ENCODE measurements around the gene BAIAP2. TPM values are rescaled to one million over a fixed set of nuclear protein-coding genes. Genes with fewer than 3 reads are reported as not detected.

Gene BAIAP2
- total RNA-seq, 3 donors from 2014 or later = 4.7 to 9.2 (median 7.4) TPM

DNA sequence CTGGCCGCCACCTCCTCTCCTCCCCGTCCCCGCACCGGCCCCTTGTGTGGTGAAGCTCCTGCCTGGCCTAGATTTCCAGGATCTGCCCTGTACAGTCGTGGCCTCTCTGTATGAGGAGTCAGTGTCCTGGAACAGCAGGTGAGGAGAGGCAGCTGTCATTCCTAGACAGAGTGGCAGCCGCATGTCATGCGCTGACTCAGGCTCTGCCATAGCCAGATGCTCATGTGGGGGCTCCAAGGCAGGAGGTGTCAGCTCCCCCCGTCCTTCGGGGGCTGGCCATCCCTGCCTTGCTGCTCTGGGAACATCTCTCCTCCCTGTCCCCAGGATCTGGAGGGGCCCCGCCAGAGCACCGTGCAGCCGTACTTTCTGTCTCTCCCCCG, 60.4 kb downstream of the BAIAP2 start:
- peak; percentile 32 to 59 for ATAC-seq
- Mint-ChIP-seq H3K9me3 (no peaks in the 10 kb centered on the region), H3K27me3 (ENCODE audit: low read depth) (peaks cover 2% of the 10 kb centered on the region), H3K4me3 (no peak overlapping the region), H3K36me3 (ENCODE audit: insufficient read depth) (no peaks in the 10 kb centered on the region), H3K4me1 (ENCODE audit: low read depth) (peaks cover 45% of the 10 kb centered on the region)
- DNase-seq = peak; percentile 51

DNA sequence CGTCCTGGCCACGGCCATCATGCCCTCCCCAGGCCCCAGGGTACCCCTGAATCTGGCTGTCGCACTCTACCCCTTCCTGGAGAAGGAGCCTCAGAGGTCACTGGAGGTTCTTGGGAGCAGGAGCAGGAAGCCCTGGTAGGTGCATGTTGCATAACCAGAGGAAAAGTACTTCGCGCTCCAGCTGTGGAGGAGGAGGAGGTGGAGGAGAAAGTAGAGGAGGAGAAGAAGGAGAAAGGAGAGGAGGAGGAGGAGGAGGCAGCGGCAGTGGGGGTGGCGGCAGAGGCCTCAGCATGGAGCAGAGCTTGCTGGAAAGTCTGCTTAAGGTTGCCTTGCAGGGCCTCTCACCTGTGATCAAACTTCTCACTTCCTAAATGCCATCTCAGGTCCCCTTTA, 61.8 kb downstream of the BAIAP2 start:
- DNase-seq (no peak), ATAC-seq (no peak)
- Mint-ChIP-seq H3K27me3 (ENCODE audit: low read depth) (peaks cover 2% of the 10 kb centered on the region), H3K4me3 (no peak overlapping the region), H3K9me3 (no peaks in the 10 kb centered on the region), H3K36me3 (ENCODE audit: insufficient read depth) (no peaks in the 10 kb centered on the region), H3K4me1 (ENCODE audit: low read depth) (peaks cover 42% of the 10 kb centered on the region)

DNA sequence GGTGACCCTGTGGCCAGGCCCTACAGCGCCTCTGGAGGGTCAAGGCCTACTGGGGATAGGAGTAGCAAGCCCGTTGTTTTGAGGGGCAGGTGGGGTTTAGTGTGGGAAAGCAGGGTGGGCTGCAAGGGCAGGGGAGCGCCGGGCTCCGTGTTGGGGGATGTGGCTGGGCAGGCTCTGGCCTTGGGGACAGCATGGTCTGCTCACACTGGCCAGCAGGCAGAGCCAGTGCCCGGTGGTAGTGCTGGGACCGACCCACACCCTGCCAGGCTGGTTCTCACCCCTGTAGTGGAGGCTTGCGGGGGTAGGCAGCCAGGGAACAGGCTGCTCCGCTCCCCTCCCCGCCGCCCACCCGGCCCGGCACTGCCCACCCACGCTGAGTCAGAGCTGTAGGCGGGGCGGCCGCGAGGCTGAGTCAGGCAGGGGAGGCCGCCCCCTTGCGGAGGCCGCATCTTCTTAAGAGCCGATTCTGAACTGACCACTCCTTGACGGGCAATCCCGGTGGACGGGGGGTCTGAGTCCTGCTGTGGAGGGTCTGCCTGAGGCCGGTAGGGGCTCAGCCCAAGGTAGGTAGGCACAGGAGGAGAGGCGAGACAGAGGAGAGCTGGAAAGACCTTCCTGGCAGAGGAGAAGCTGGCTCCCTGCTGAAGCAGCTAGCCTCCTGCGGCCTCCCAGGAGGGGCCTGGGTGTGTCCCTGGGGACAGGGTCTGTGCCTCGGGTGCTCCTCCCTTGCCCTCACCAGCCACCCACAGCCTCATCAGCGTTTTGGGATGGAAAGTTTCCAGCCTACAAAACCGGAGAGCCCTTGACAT, 62.4 kb downstream of the BAIAP2 start:
- Mint-ChIP-seq H3K4me3 (no peak overlapping the region), H3K9me3 (no peaks in the 10 kb centered on the region), H3K27me3 (ENCODE audit: low read depth) (peaks cover 2% of the 10 kb centered on the region), H3K4me1 (ENCODE audit: low read depth) (peaks cover 42% of the 10 kb centered on the region), H3K36me3 (ENCODE audit: insufficient read depth) (no peaks in the 10 kb centered on the region)
- ATAC-seq (no peak), DNase-seq (peak; percentile 79)

DNA sequence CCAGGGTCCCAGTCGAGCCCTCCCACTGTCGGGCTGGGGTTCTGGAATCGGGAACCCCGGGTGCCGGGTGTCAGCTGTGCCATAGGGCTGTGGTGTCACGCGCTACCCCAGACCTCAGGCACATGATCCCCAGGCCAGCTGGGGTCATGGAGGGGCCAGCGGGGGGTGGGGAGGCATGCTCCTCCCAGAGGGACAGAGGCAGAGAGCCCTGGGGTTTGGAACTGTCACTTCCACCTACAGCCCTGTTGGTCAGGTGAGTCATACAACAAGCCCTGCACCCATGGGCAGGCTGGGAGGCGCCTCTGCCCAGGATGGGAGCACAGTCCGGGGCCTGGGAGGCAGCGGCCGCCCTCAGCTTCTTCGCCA, 63.0 kb downstream of the BAIAP2 start:
- no peak for DNase-seq
- H3K4me3 Mint-ChIP-seq = no peak overlapping the region
- no peaks in the 10 kb centered on the region for H3K36me3 Mint-ChIP-seq (ENCODE audit: insufficient read depth)
- no peak for ATAC-seq
- peaks cover 2% of the 10 kb centered on the region for H3K27me3 Mint-ChIP-seq (ENCODE audit: low read depth)
- H3K9me3 Mint-ChIP-seq = no peaks in the 10 kb centered on the region
- peaks cover 42% of the 10 kb centered on the region for H3K4me1 Mint-ChIP-seq (ENCODE audit: low read depth)

DNA sequence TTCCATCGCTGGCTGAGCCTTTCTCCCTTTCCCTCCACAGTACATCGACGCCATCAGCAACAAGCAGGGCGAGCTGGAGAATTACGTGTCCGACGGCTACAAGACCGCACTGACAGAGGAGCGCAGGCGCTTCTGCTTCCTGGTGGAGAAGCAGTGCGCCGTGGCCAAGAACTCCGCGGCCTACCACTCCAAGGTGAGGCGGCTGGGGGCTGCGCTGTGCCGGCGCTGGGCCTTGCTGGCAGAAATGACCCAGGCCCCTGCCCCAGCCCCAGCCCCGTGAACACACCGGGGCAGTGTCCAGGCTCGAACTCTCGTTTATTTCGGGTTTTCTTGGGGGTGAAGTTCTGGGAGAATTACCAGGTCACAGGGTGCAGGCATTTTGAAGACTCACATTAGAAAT, 64.9 kb downstream of the BAIAP2 start:
- DNase-seq = no peak
- H3K4me1 Mint-ChIP-seq (ENCODE audit: low read depth) = peaks cover 30% of the 10 kb centered on the region
- peaks cover 2% of the 10 kb centered on the region for H3K27me3 Mint-ChIP-seq (ENCODE audit: low read depth)
- ATAC-seq = no peak
- no peak overlapping the region for H3K4me3 Mint-ChIP-seq
- H3K9me3 Mint-ChIP-seq = no peaks in the 10 kb centered on the region
- H3K36me3 Mint-ChIP-seq (ENCODE audit: insufficient read depth) = no peaks in the 10 kb centered on the region

DNA sequence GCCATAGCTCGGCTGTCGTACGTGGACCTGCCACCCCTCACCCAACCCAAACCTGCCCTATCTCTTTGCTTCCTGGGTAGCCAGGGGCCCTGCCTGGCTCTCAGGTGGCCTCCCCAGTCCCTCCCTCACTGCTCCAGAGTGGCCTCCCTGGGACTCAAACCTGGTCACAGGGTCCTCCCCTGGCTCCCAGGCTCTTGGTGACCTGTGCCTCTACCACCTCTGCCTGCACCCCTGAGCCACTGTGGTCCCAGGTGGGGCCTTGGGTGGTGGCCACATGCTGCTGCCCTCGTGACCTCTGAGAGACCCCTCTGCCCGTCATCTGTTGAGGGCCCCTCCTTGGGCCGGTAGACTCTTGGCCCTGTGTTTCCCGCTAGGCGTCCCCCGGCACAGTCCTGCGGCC, 65.7 kb downstream of the BAIAP2 start:
- Mint-ChIP-seq H3K4me3 (no peak overlapping the region), H3K36me3 (ENCODE audit: insufficient read depth) (no peaks in the 10 kb centered on the region), H3K9me3 (no peaks in the 10 kb centered on the region), H3K4me1 (ENCODE audit: low read depth) (peaks cover 24% of the 10 kb centered on the region), H3K27me3 (ENCODE audit: low read depth) (peaks cover 2% of the 10 kb centered on the region)
- ATAC-seq (no peak), DNase-seq (no peak)

DNA sequence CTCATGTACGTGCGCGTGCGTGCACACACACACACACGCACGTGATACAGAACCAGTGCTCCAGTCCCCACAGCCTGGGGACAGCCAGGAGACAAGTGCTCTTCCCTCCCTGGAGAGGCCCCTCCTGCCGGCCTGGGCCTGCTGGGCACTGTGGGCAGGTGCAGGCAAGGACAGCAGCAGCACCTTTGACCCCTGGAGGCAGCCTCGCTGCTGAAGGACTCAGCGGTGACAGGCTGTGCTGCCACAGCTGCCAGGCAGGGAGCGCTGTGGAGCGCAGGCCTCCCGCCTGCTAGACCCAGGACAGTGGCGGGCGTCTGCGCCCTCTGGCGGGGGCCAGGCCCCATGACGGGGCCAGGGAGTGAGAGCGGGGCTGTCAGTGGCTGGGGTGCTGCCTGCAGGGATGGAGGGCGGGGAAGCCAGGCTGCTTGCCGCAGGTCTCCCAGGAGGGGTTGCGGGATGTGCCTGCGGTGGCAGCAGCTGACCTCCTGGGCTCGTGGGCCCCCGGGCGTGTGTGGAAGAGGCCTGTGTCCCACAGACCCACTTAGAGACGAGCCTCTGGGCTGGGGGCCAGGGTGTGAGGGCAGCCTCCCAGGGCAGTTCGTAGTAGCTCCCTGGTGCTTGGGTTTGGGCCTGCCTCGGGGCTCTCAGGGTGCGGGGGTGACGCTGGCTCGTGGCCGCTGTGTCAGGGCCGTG, 66.8 kb downstream of the BAIAP2 start:
- Mint-ChIP-seq H3K9me3 (no peaks in the 10 kb centered on the region), H3K4me3 (no peak overlapping the region), H3K36me3 (ENCODE audit: insufficient read depth) (no peaks in the 10 kb centered on the region), H3K27me3 (ENCODE audit: low read depth) (peaks cover 2% of the 10 kb centered on the region), H3K4me1 (ENCODE audit: low read depth) (peaks cover 13% of the 10 kb centered on the region)
- peak; percentile 95 to 99 for ATAC-seq
- DNase-seq = peak; percentile 89

DNA sequence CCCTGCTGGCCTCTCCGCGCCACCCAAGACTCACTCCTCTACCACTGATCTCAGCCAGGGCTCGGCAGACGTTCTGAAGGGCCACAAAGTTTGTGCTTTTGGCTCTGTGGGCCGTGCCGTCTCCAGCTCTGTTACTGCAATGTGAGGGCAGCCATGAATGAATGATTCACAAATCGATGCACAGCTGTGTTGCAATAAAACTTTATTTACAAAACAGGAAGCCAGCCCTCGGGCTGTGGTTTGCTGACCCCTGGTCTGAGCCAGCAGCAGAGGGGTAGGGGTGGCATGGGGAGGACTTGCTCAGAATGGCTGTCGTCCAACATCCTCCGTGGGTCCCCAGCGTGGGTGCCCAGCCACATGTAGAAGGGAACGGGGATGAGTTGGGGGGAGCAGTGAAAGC, 67.4 kb downstream of the BAIAP2 start:
- DNase-seq (no peak), ATAC-seq (no peak)
- no peaks in the 10 kb centered on the region for H3K9me3 Mint-ChIP-seq
- H3K4me3 Mint-ChIP-seq = no peak overlapping the region
- peaks cover 2% of the 10 kb centered on the region for H3K27me3 Mint-ChIP-seq (ENCODE audit: low read depth)
- H3K36me3 Mint-ChIP-seq (ENCODE audit: insufficient read depth) = no peaks in the 10 kb centered on the region
- peaks cover 10% of the 10 kb centered on the region for H3K4me1 Mint-ChIP-seq (ENCODE audit: low read depth)

DNA sequence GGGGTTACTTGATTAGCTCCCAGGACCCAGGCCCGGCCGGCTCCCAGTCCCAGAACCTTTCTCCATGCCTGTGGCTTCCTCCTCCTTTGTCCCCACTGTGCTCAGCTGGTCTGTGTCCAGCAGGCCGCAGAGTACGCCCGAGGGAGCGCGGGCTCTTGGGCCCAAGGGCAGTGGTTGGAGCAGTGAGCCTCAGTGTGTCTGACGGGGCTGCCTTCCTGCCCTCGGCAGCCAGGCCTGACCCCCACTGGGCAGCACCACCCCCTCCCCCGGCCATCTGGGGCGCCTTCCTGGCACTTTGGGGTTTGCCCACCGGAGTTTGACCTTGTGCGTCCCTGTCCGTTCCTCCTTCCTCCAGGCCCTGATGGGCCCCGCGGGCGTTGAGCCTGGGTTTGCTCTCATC, 67.9 kb downstream of the BAIAP2 start:
- H3K27me3 Mint-ChIP-seq (ENCODE audit: low read depth) = peaks cover 2% of the 10 kb centered on the region
- peaks cover 8% of the 10 kb centered on the region for H3K4me1 Mint-ChIP-seq (ENCODE audit: low read depth)
- H3K36me3 Mint-ChIP-seq (ENCODE audit: insufficient read depth) = no peaks in the 10 kb centered on the region
- H3K9me3 Mint-ChIP-seq = no peaks in the 10 kb centered on the region
- ATAC-seq (no peak), DNase-seq (no peak)
- H3K4me3 Mint-ChIP-seq = no peak overlapping the region

DNA sequence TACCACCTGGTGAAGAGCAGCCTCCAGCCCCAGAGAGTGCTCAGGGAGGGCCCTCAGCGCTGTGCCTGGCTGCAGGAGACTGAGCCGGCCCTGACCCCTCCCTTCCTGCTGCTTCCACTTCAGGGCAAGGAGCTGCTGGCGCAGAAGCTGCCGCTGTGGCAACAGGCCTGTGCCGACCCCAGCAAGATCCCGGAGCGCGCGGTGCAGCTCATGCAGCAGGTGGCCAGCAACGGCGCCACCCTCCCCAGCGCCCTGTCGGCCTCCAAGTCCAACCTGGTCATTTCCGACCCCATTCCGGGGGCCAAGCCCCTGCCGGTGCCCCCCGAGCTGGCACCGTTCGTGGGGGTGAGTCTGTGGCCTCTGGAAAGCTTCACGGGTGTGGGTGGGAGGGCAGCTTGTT, 68.4 kb downstream of the BAIAP2 start:
- Mint-ChIP-seq H3K4me3 (no peak overlapping the region), H3K4me1 (ENCODE audit: low read depth) (peaks cover 4% of the 10 kb centered on the region), H3K9me3 (no peaks in the 10 kb centered on the region), H3K36me3 (ENCODE audit: insufficient read depth) (no peaks in the 10 kb centered on the region), H3K27me3 (ENCODE audit: low read depth) (peaks cover 2% of the 10 kb centered on the region)
- ATAC-seq (no peak), DNase-seq (no peak)

DNA sequence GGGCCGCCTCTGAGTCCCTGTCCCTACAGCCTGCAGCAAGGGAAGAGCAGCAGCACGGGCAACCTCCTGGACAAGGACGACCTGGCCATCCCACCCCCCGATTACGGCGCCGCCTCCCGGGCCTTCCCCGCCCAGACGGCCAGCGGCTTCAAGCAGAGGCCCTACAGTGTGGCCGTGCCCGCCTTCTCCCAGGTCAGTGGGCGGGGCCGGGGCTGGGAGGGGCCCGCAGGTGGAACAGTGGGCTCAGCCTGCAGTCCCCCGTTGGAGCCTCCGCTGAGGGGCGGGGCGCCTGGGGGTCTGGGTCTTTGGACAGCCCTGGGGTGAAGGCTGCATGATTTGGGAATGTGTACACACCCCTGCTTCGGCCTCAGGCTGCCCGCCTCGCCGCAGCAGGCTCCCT, 71.8 kb downstream of the BAIAP2 start:
- no peak for ATAC-seq
- peaks cover 4% of the 10 kb centered on the region for H3K4me1 Mint-ChIP-seq (ENCODE audit: low read depth)

DNA sequence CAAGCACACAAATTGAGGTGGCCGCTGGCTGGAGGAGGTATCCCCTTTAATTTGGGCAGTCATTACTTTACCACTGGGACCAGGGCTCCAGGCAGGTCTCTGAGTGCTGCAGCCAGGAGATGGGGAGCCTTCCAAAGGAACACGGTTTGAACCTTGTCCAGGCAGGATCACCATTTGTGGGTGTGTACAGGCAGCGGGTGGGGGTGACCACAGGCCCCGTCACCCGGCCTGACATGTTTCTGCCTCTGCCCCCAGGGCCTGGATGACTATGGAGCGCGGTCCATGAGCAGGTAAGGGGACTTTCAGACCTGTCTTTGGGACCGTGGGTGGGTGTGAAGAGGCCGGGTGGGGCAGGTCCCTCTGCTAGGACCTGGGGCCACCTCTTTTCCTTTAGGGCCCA, 73.3 kb downstream of the BAIAP2 start:
- peaks cover 4% of the 10 kb centered on the region for H3K4me1 Mint-ChIP-seq (ENCODE audit: low read depth)
- no peak for ATAC-seq
- no peak for DNase-seq
- H3K36me3 Mint-ChIP-seq (ENCODE audit: insufficient read depth) = no peaks in the 10 kb centered on the region
- H3K27me3 Mint-ChIP-seq (ENCODE audit: low read depth) = no peaks in the 10 kb centered on the region
- H3K4me3 Mint-ChIP-seq = no peak overlapping the region
- no peaks in the 10 kb centered on the region for H3K9me3 Mint-ChIP-seq

More for the DNA sequence above, 71.8 kb downstream of the BAIAP2 start:
- no peaks in the 10 kb centered on the region for H3K9me3 Mint-ChIP-seq
- H3K4me3 Mint-ChIP-seq = no peak overlapping the region
- no peak for DNase-seq
- H3K27me3 Mint-ChIP-seq (ENCODE audit: low read depth) = no peaks in the 10 kb centered on the region
- no peaks in the 10 kb centered on the region for H3K36me3 Mint-ChIP-seq (ENCODE audit: insufficient read depth)

DNA sequence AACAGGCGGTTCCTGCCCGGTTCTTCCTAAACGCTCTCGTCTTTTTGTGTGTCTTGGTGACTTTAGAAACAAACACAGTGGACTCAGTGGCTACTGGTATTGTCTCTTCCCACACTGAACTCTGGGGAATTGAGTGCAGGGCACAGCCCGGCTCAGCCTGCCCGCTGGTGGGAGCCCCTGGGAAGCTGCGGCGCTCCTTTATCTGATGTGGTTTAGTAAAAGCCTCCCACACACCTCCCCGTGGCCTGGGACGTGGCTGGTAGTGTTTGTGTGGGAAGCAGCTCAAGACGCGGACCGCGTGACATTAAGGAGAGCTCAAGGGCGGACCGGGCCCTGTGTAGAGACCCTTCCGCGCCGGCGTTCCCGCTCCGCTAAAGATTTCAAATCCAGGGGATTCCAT, 75.0 kb downstream of the BAIAP2 start:
- no peaks in the 10 kb centered on the region for H3K27me3 Mint-ChIP-seq (ENCODE audit: low read depth)
- ATAC-seq = no peak
- H3K4me3 Mint-ChIP-seq = no peak overlapping the region
- no peak for DNase-seq
- no peaks in the 10 kb centered on the region for H3K36me3 Mint-ChIP-seq (ENCODE audit: insufficient read depth)
- H3K9me3 Mint-ChIP-seq = no peaks in the 10 kb centered on the region
- H3K4me1 Mint-ChIP-seq (ENCODE audit: low read depth) = peaks cover 4% of the 10 kb centered on the region

DNA sequence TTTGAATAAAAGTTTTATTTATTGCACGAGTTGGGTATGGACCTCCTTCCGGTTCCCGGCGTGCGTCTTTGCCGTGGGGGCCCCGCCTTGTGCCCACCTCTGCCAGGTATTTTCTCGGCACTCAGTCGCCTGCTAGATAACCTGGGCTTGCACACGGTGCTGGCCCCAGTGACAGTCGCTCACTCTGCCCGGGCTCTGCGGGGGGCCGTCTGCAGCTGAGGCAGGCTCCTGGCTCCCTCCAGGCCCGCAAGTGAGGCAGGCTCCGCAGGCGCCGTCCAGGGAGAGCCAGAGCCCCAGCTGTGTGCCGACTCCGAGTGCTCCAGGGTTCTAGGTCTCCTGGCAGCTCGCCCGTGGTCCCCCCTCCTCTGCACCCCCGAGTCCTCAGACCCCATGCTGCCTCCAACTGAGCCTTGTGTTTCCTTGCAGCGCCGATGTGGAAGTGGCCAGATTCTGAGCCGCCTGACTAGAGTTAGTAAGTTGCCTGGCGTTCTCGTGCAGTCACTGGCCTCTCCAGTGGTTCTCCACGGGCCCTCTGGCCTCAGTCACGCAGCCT, 75.6 kb downstream of the BAIAP2 start:
- peaks cover 4% of the 10 kb centered on the region for H3K4me1 Mint-ChIP-seq (ENCODE audit: low read depth)
- no peaks in the 10 kb centered on the region for H3K36me3 Mint-ChIP-seq (ENCODE audit: insufficient read depth)
- no peaks in the 10 kb centered on the region for H3K9me3 Mint-ChIP-seq
- DNase-seq = no peak
- no peak for ATAC-seq
- H3K4me3 Mint-ChIP-seq = no peak overlapping the region
- no peaks in the 10 kb centered on the region for H3K27me3 Mint-ChIP-seq (ENCODE audit: low read depth)

DNA sequence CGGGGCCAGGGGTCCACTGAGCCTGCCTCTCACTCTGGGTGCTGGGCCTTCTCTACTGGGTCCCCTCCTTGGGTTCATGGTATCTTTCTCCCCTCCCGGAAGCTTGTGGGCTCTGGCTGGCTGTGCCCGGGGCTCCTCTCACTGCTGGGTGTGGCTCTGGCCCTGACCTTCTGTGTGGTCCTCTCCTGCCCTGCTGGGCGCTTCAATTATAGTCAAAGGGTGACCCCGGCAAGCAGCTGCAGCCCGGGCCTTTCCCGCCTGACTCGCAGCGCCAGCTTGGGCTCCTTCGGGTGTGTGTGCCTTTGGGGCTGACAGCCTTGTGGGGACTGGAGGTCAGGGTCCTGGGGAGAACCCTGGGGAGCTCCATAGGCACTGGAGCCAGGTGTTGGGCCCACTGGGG, 76.1 kb downstream of the BAIAP2 start:
- DNase-seq = no peak
- no peaks in the 10 kb centered on the region for H3K9me3 Mint-ChIP-seq
- no peaks in the 10 kb centered on the region for H3K27me3 Mint-ChIP-seq (ENCODE audit: low read depth)
- H3K4me3 Mint-ChIP-seq = no peak overlapping the region
- ATAC-seq = no peak
- peaks cover 4% of the 10 kb centered on the region for H3K4me1 Mint-ChIP-seq (ENCODE audit: low read depth)
- H3K36me3 Mint-ChIP-seq (ENCODE audit: insufficient read depth) = no peaks in the 10 kb centered on the region

All from activated T-cell treated with anti-CD3 and anti-CD28 coated beads, Interleukin-2, amount 50 U/mL, for 4 hours (primary cell).